IMR-90 (cell line): ENCODE results near the gene CLTCL1. TPM values are rescaled to one million over a fixed set of nuclear protein-coding genes. Genes with fewer than 3 reads are reported as not detected.

Experiments used
- ATAC-seq: fragments of 200-7000 bp; cut with Tn5 transposase; 2 replicates; pipeline ENCODE4 v1.9.1; 2020; ENCODE audit warnings: low read depth, mild to moderate bottlenecking, moderate library complexity
- BruUV-seq: library from RNA; stranded (reverse); fragments of 400-500 nt; replicated peaks from 2 replicates; lab custom pipeline; 2021; lab: Mats Ljungman, UMichigan
- CTCF ChIA-PET: fragments of 300-600 bp; formaldehyde crosslinking; extraction: SDS; loops from one replicate; lab custom pipeline; 2021; ENCODE audit warnings: antibody characterized with exemption; lab: Yijun Ruan, JAX
- POLR2A ChIA-PET: fragments of 300-600 bp; sonication (Branson Sonifier 250); formaldehyde crosslinking; loops from one replicate; lab custom pipeline; 2022; ENCODE audit warnings: antibody characterized with exemption; ENCODE audit not compliant: unreplicated experiment; lab: Charles Lee
- DNase-seq: peaks from one replicate; pipeline ENCODE4 v3.0.0; 2013
- H2AFZ ChIP-seq: replicated peaks from 2 replicates; pipeline ENCODE3; 2013; ENCODE audit warnings: low read length, mild to moderate bottlenecking; ENCODE audit not compliant: poor library complexity
- H2AK5ac ChIP-seq: 2 replicates; pipeline ENCODE4 v1.6.1; 2013; ENCODE audit warnings: low read depth, low read length, inconsistent platforms
- H2AK9ac ChIP-seq: replicated peaks from 2 replicates; pipeline ENCODE3; 2013; ENCODE audit warnings: mild to moderate bottlenecking, low read depth, low read length, moderate library complexity; ENCODE audit not compliant: poor library complexity
- H2BK120ac ChIP-seq: 2 replicates; pipeline ENCODE4 v1.6.1; 2013; ENCODE audit warnings: low read depth, low read length, inconsistent platforms
- H2BK15ac ChIP-seq: 3 replicates; pipeline ENCODE4 v1.6.1; 2013; ENCODE audit warnings: low read depth, low read length, inconsistent platforms
- H2BK20ac ChIP-seq: 2 replicates; pipeline ENCODE4 v1.6.1; 2013; ENCODE audit warnings: low read depth, mild to moderate bottlenecking, inconsistent platforms, low read length, moderate library complexity
- H2BK5ac ChIP-seq: 2 replicates; pipeline ENCODE4 v1.6.1; 2013; ENCODE audit warnings: mild to moderate bottlenecking, low read depth, low read length, inconsistent platforms; ENCODE audit not compliant: poor library complexity, severe bottlenecking
- H3K14ac ChIP-seq: replicated peaks from 2 replicates; pipeline ENCODE4 v1.6.1; 2013; ENCODE audit warnings: low read depth, low read length, inconsistent platforms
- H3K18ac ChIP-seq: 2 replicates; pipeline ENCODE4 v1.6.1; 2013; ENCODE audit warnings: low read depth, low read length, control low read depth
- H3K23ac ChIP-seq: 2 replicates; pipeline ENCODE4 v1.6.1; 2013; ENCODE audit warnings: low read depth, low read length, inconsistent platforms
- H3K27ac ChIP-seq: 2 replicates; pipeline ENCODE4 v1.5.1; 2013; ENCODE audit warnings: mild to moderate bottlenecking, control low read depth, low read length; ENCODE audit not compliant: insufficient read depth
- H3K27me3 ChIP-seq: 2 replicates; pipeline ENCODE4 v1.6.1; 2013; ENCODE audit warnings: low read length; ENCODE audit not compliant: control insufficient read depth, insufficient read depth
- H3K36me3 ChIP-seq: 2 replicates; pipeline ENCODE4 v1.6.1; 2013; ENCODE audit warnings: low read length, mixed read lengths; ENCODE audit not compliant: control insufficient read depth, insufficient read depth
- H3K4ac ChIP-seq: 2 replicates; pipeline ENCODE4 v1.6.1; 2013; ENCODE audit warnings: low read depth, low read length, inconsistent platforms
- H3K4me1 ChIP-seq: 2 replicates; pipeline ENCODE4 v1.6.1; 2013; ENCODE audit warnings: low read length, mixed read lengths; ENCODE audit not compliant: control insufficient read depth, insufficient read depth
- H3K4me2 ChIP-seq: 2 replicates; pipeline ENCODE4 v1.6.1; 2013; ENCODE audit warnings: low read depth, mild to moderate bottlenecking, control low read depth, low read length, moderate library complexity
- H3K4me3 ChIP-seq: 2 replicates; pipeline ENCODE4 v1.5.1; 2013; ENCODE audit warnings: low read depth, mild to moderate bottlenecking, control low read depth, low read length, moderate library complexity; ENCODE audit not compliant: insufficient read depth
- H3K56ac ChIP-seq: 2 replicates; pipeline ENCODE4 v1.6.1; 2013; ENCODE audit warnings: low read length, inconsistent platforms; ENCODE audit not compliant: insufficient read depth; ENCODE audit errors: extremely low read depth
- H3K79me1 ChIP-seq, 2 experiments: 2 replicates each; pipeline ENCODE4 v1.6.1; 2013; ENCODE audit warnings: low read length in 2 of 2, inconsistent platforms in 1 of 2, low read depth in 1 of 2
- H3K9ac ChIP-seq: 2 replicates; pipeline ENCODE4 v1.6.1; 2013; ENCODE audit warnings: low read depth, low read length, control low read depth
- H3K9me1 ChIP-seq: 2 replicates; pipeline ENCODE4 v1.6.1; 2013; ENCODE audit warnings: low read length, inconsistent platforms; ENCODE audit not compliant: insufficient read depth
- H3K9me3 ChIP-seq: 2 replicates; pipeline ENCODE4 v1.6.1; 2013; ENCODE audit warnings: low read length; ENCODE audit not compliant: control insufficient read depth, insufficient read depth
- H4K20me1 ChIP-seq: 2 replicates; pipeline ENCODE4 v1.6.1; 2013; ENCODE audit warnings: low read length, inconsistent platforms; ENCODE audit not compliant: insufficient read depth
- H4K5ac ChIP-seq: 2 replicates; pipeline ENCODE4 v1.6.1; 2013; ENCODE audit warnings: mild to moderate bottlenecking, low read depth, low read length, control low read depth
- H4K8ac ChIP-seq, 2 experiments: 2 replicates each; pipeline ENCODE4 v1.6.1; 2013; ENCODE audit warnings: low read depth in 2 of 2, low read length in 2 of 2, control low read depth in 1 of 2, inconsistent platforms in 1 of 2
- H4K91ac ChIP-seq: 2 replicates; pipeline ENCODE4 v1.6.1; 2013; ENCODE audit warnings: low read depth, low read length, inconsistent platforms; ENCODE audit not compliant: insufficient read depth
- BHLHE40 ChIP-seq: fragments of 150-350 bp; IDR thresholded peaks from 2 replicates; pipeline ENCODE4 v1.6.1; 2016; ENCODE audit warnings: mild to moderate bottlenecking, low read depth, low read length
- CHD1 ChIP-seq: IDR thresholded peaks from 2 replicates; pipeline ENCODE4 v1.6.1; 2012; ENCODE audit warnings: low read depth, low read length, improper control_type of control experiment
- CTCF ChIP-seq: conservative IDR thresholded peaks from 2 replicates; pipeline ENCODE4 v1.5.1; 2012; ENCODE audit warnings: mild to moderate bottlenecking, low read depth, low read length, improper control_type of control experiment
- ELK1 ChIP-seq: fragments of 150-350 bp; IDR thresholded peaks from 2 replicates; pipeline ENCODE4 v1.6.1; 2016; ENCODE audit warnings: low read depth, mild to moderate bottlenecking, low read length, moderate library complexity, borderline replicate concordance
- FOS ChIP-seq: fragments of 150-350 bp; IDR thresholded peaks from 2 replicates; pipeline ENCODE4 v1.6.1; 2016; ENCODE audit warnings: low read depth, low read length
- MAFK ChIP-seq: IDR thresholded peaks from 2 replicates; pipeline ENCODE4 v1.6.1; 2012; ENCODE audit warnings: low read depth, low read length, improper control_type of control experiment
- MAZ ChIP-seq: IDR thresholded peaks from 2 replicates; pipeline ENCODE4 v1.6.1; 2012; ENCODE audit warnings: low read depth, mild to moderate bottlenecking, low read length, improper control_type of control experiment, moderate library complexity, borderline replicate concordance
- NFE2L2 ChIP-seq: fragments of 150-350 bp; IDR thresholded peaks from 2 replicates; pipeline ENCODE4 v1.6.1; 2016; ENCODE audit warnings: low read depth, mild to moderate bottlenecking, low read length
- POLR2A ChIP-seq: IDR thresholded peaks from 2 replicates; pipeline ENCODE4 v1.6.1; 2012; ENCODE audit warnings: mild to moderate bottlenecking, low read depth, low read length
- RAD21 ChIP-seq: IDR thresholded peaks from 2 replicates; pipeline ENCODE4 v1.6.1; 2012; ENCODE audit warnings: low read length, improper control_type of control experiment
- RCOR1 ChIP-seq: IDR thresholded peaks from 2 replicates; pipeline ENCODE4 v1.6.1; 2012; ENCODE audit warnings: mild to moderate bottlenecking, low read length, improper control_type of control experiment; ENCODE audit not compliant: insufficient replicate concordance
- RFX5 ChIP-seq: IDR thresholded peaks from 2 replicates; pipeline ENCODE4 v1.8.0; 2012; ENCODE audit warnings: low read depth, mild to moderate bottlenecking, low read length, moderate library complexity
- SMC3 ChIP-seq: fragments of 150-350 bp; IDR thresholded peaks from 2 replicates; pipeline ENCODE4 v1.6.1; 2016; ENCODE audit warnings: low read depth, mild to moderate bottlenecking, antibody characterized with exemption, low read length, moderate library complexity
- USF2 ChIP-seq: fragments of 150-350 bp; IDR thresholded peaks from 2 replicates; pipeline ENCODE4 v1.6.1; 2017; ENCODE audit warnings: mild to moderate bottlenecking, antibody characterized with exemption, low read length, low read depth
- WGBS, 2 experiments: methylation state at CpG; one replicate each; pipeline versions ENCODE4 v1.1.5 to v1.1.7; 2013; ENCODE audit warnings: missing lambda C conversion rate in 2 of 2; ENCODE audit not compliant: insufficient read length in 1 of 2; ENCODE audit errors: extremely low coverage in 2 of 2; 5-methylcytosine and 5-hydroxymethylcytosine counted together
- dilution Hi-C: fragments of 300-500 bp; cut with HindIII; formaldehyde crosslinking; loops from one replicate; pipeline ENCODE4 v1.14.3; 2018; ENCODE audit warnings: low sequenced_read_pairs; ENCODE audit not compliant: unreplicated experiment
- in situ Hi-C: fragments of 300-500 bp; cut with MboI; formaldehyde crosslinking; loops from 3 replicates; pipeline ENCODE4 v1.14.3; 2019; ENCODE audit warnings: low sequenced_read_pairs, inconsistent platforms, mixed read lengths
- intact Hi-C: fragments of 100-400 bp; cut with micrococcal nuclease; formaldehyde crosslinking; loops from 2 replicates; pipeline ENCODE4 v1.10.0; 2022
- polyA plus RNA-seq, 3 experiments: library from polyadenylated mRNA; depleted of rRNA; stranded (reverse); fragments of >200 nt; gene quantifications; 2 replicates each; pipeline ENCODE4 v1.2.3, GENCODE V29; 2012; ENCODE audit warnings: low replicate concordance in 1 of 3
- total RNA-seq: library from RNA; depleted of rRNA; stranded (reverse); fragments of >200 nt; gene quantifications from 2 replicates; pipeline ENCODE4 v1.2.3, GENCODE V29; 2012

CLTCL1 gene
- total and polyA plus RNA-seq, 2 of the 4 experiments (the other 2 are of a cell fraction), result 6.2 to 8.1 TPM

- 13% methylated on average over 10 of the region's 58 CpGs; no CpG with 5 or more reads in 1 of the 2 experiments for WGBS, 2 experiments
- Histone ChIP-seq H3K36me3 (no peaks in the 10 kb centered on the region), H3K14ac (no peak overlapping the region), H3K23ac (no peak overlapping the region), H3K56ac (no peak overlapping the region), H4K91ac (no peak overlapping the region), H4K5ac (no peak overlapping the region; the same call in 1 of the 2 replicates), H2AFZ (peak overlapping the region; percentile 82), H4K8ac (peak overlapping the region in 1 of 2 experiments; percentile 60; a peak in 1 of 4 replicates), H3K4me3 (peak overlapping the region; percentile 40), H2BK20ac (no peak overlapping the region), H2BK5ac (no peak overlapping the region), H3K4me1 (peaks cover 19% of the 10 kb centered on the region), H3K9me1 (peaks cover 16% of the 10 kb centered on the region), H3K9ac (no peak overlapping the region), H3K4ac (no peak overlapping the region), H3K9me3 (no peaks in the 10 kb centered on the region), H3K18ac (no peak overlapping the region), H3K4me2 (peak overlapping the region; percentile 72), H4K20me1 (no peaks in the 10 kb centered on the region; the same call in 1 of the 2 replicates), H3K27me3 (peaks cover 33% of the 10 kb centered on the region), H2AK9ac (peak overlapping the region; percentile 42), H2AK5ac (no peak overlapping the region), H3K79me1 (peaks cover 12 to 38% of the 10 kb centered on the region in 2 experiments), H2BK15ac (no peak overlapping the region), H3K27ac (no peak overlapping the region), H2BK120ac (no peak overlapping the region)
- POLR2A ChIA-PET, result no interaction called here
- intact Hi-C loops (no loop called here), in situ Hi-C loops (no loop called here), dilution Hi-C loops (no loop called here)
- ATAC-seq (no peak), DNase-seq (no peak)
- CTCF ChIA-PET, result no interaction called here
- BruUV-seq, result no TSS peak
- TF ChIP-seq ELK1 (no peak), MAZ (no peak), FOS (no peak), BHLHE40 (no peak), RAD21 (no peak), POLR2A (no peak), USF2 (no peak), SMC3 (no peak), CHD1 (no peak), RFX5 (no peak), NFE2L2 (no peak), MAFK (no peak), CTCF (no peak), RCOR1 (no peak)
Measured at GRCh38 chr22:19169002-19169946, 122.2 kb downstream of the CLTCL1 start.
